ENCODE measurements around the gene CHFR.
"Not testable (repeated sequence)": the region's sequence is repeated elsewhere in the genome, so short reads cannot be mapped to it uniquely, and the experiment has no call there.

The CHFR gene

GRCh38 chr12:132806857-132807256, 80.5 kb downstream of the CHFR start:
- DNase-seq: no peak

GRCh38 chr12:132804426-132804861, 83.0 kb downstream of the CHFR start:
- DNase-seq: no peak

- no peak for DNase-seq
Observed at GRCh38 chr12:132803888-132804287, 83.5 kb downstream of the CHFR start.

- no peak for DNase-seq
Observed at GRCh38 chr12:132803125-132803524, 84.3 kb downstream of the CHFR start.

- DNase-seq: no peak
Observed at GRCh38 chr12:132801741-132802140, 85.7 kb downstream of the CHFR start.

- DNase-seq: no peak
Observed at GRCh38 chr12:132798836-132799235, 88.6 kb downstream of the CHFR start.

GRCh38 chr12:132797820-132798570, 89.4 kb downstream of the CHFR start:
- DNase-seq: no peak

GRCh38 chr12:132795847-132796246, 91.6 kb downstream of the CHFR start:
- no peak for DNase-seq

GRCh38 chr12:132791940-132792339, 95.5 kb downstream of the CHFR start:
- DNase-seq: not testable (repeated sequence)

GRCh38 chr12:132789099-132789471, 98.3 kb downstream of the CHFR start:
- no peak for DNase-seq

- DNase-seq: no peak
Observed at GRCh38 chr12:132788375-132789098, 98.9 kb downstream of the CHFR start.

- DNase-seq: no peak
Observed at GRCh38 chr12:132787877-132788276, 99.5 kb downstream of the CHFR start.

- DNase-seq: no peak
Observed at GRCh38 chr12:132786192-132786591, 101.2 kb downstream of the CHFR start.

- no peak for DNase-seq
Observed at GRCh38 chr12:132784580-132784979, 102.8 kb downstream of the CHFR start.

- no peak for DNase-seq
Observed at GRCh38 chr12:132783917-132784531, 103.4 kb downstream of the CHFR start.
